Omental fat pad (tissue), 4 donors: Measurements from ENCODE around the gene TCL1B. TPM values are rescaled to one million over a fixed set of nuclear protein-coding genes. Genes with fewer than 3 reads are reported as not detected.

Experiments used
- ATAC-seq: fragments of 150-250 bp; one replicate; pipeline ENCODE4 v1.9.1; 2016; ENCODE audit warnings: mild to moderate bottlenecking, moderate library complexity; ENCODE audit not compliant: low FRiP score
- DNase-seq: peaks from one replicate; pipeline ENCODE4 v3.0.0-alpha.2; 2019; ENCODE audit warnings: low spot score
- small RNA-seq: library from RNA; depleted of rRNA; stranded (forward); fragments of <200 nt; gene quantifications from one replicate; pipeline ENCODE3, GENCODE V24; 2016
- total RNA-seq, 4 donors: library from RNA; depleted of rRNA; stranded (reverse); fragments of >200 nt; gene quantifications; one replicate each; pipeline ENCODE4 v1.1.0, GENCODE V29; 2016
- TF ChIP-seq, protein P1 (sequence below), 3 donors: fragments of 450-650 bp; IDR thresholded peaks; one replicate each; pipeline ENCODE4 v1.5.1; 2016 to 2017; ENCODE audit warnings: antibody characterized with exemption in 3 of 3, mild to moderate bottlenecking in 3 of 3, moderate library complexity in 2 of 3

TCL1B gene
- total RNA-seq, 4 donors from 2014 or later: not detected

DNA sequence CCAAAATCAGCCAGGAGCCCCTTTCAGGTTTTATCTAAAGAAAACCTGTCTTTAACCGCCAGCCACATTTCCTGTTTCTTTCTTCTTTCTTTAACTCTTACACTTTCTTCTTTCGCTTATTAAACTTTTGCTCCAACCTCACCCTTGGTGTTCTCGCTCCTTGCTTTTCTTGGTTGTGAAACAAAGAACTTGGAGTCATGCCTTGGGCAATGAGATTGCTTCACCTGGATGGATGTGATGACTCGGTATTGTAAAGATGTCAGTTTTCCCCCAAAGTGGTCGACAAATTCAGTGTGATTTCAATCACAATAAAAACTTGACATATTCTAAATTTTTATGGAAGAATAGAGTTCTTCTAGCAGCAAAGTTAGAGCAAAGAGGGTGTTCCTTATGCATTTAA is 43.9 kb downstream of the TCL1B start:
- ATAC-seq (no peak), DNase-seq (no peak)
- TF ChIP-seq, protein P1, sequence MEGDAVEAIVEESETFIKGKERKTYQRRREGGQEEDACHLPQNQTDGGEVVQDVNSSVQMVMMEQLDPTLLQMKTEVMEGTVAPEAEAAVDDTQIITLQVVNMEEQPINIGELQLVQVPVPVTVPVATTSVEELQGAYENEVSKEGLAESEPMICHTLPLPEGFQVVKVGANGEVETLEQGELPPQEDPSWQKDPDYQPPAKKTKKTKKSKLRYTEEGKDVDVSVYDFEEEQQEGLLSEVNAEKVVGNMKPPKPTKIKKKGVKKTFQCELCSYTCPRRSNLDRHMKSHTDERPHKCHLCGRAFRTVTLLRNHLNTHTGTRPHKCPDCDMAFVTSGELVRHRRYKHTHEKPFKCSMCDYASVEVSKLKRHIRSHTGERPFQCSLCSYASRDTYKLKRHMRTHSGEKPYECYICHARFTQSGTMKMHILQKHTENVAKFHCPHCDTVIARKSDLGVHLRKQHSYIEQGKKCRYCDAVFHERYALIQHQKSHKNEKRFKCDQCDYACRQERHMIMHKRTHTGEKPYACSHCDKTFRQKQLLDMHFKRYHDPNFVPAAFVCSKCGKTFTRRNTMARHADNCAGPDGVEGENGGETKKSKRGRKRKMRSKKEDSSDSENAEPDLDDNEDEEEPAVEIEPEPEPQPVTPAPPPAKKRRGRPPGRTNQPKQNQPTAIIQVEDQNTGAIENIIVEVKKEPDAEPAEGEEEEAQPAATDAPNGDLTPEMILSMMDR (IDR thresholded peaks at IDR 0.05): no peak

DNA sequence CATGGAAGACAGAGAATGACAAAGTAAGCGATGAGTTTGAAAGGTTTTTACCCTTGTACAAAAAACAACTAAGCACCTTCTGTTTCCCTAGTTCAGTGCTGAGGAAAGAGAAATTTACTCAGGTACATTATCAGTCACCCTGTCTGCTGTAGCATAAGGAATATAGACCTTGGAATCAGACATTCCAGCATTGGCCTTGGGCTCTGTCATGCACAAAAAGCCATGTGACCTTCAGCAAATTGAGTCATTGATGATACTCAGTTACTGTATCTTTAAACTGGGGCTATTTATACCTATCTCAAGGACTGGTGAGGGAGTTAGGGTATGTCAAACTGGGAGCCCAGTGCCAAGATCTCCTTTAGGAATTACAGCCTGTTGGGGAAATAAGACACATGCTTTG is 47.0 kb downstream of the TCL1B start:
- TF ChIP-seq, protein P1 (IDR thresholded peaks at IDR 0.05): no peak
- DNase-seq (no peak), ATAC-seq (no peak)

DNA sequence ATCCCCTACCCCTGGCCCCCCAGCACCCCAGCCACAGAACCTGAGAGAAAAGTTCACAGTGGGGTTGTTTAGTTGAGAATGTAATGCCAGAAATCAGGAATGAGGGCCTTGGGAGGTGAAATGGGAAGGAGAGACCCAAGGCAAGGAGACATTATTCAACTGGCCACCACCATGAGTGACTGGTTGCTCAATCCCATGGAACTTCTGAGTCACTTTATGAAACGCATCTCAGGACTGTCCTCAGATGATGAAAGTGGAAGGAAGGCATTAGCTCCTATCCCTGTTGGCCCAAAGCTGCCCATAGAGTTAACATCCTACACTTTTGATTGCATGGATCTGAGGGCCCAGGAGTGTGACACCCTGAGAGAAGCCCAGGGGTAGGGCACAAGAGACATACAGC is 53.1 kb downstream of the TCL1B start:
- TF ChIP-seq, protein P1 (IDR thresholded peaks at IDR 0.05): no peak
- ATAC-seq (no peak), DNase-seq (no peak)

DNA sequence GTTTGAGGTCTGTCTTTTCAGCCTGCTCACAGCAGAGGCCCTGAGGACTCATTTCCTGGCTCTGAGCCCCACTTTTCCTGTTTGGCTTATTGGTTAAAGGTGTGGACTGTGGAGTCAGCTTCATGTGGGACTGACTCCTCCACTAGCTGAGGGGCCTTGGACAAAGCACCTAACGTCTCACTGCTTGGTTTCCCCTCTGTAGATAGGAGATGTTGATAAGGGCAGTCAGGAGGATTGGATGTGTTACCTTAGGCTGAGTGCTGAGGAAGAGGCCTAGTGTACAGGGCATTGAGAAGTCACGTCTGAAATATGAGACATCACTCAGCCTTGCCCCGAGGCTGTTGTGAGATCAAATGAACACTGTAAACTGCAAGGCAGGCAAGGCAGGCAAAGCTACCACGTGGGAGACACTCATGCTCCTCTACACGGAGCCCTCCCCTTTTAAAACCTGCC is 54.8 kb downstream of the TCL1B start:
- DNase-seq: no peak

DNA sequence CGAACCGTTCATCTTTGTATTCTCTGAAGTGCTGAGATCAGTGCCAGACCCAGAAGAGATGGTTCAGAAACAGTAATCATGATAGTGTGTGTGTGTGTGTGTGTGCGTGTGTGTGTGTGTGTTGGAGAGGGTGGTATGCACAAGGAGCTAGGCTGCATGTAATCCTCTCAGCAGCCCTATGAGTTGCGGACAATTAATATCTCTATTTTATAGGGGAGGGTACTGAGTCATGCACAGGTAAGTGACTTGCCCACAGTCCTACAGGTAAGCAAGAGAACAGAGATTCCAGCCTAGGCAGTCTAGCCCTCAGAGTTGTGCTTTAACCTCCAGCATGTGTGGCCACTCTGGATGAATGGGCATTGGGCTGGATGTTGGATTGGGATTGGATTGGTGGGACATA is 55.6 kb downstream of the TCL1B start:
- TF ChIP-seq, protein P1 (IDR thresholded peaks at IDR 0.05): no peak
- ATAC-seq (no peak), DNase-seq (no peak)

More for the DNA sequence above, 54.8 kb downstream of the TCL1B start:
- TF ChIP-seq, protein P1 (IDR thresholded peaks at IDR 0.05): no peak
- ATAC-seq: no peak

Small RNA genes within 50 kb of the gene (small RNA-seq; reads per million reads assigned to genes)
- not detected for gene RF02193

Other genes with a start within 250 kb of the TCL1B start
- gene SYNE3, start 169.8 kb upstream of the TCL1B start, total RNA-seq: 100 to 1,000 TPM in 1 of 4 donors, 10 to 100 TPM in 3; 46.9 to 109 (median 88.6) TPM
- gene GLRX5, start 151.4 kb upstream of the TCL1B start, total RNA-seq: 10 to 100 TPM; 25.5 to 36.8 (median 27.2) TPM
- not detected for gene TCL1A, start 27.7 kb downstream of the TCL1B start, total RNA-seq
- gene TUNAR, start 190.4 kb downstream of the TCL1B start, total RNA-seq: not detected